Measurements from ENCODE around the gene DHRS1. TPM values are rescaled to one million over a fixed set of nuclear protein-coding genes. Genes with fewer than 3 reads are reported as not detected.

The DHRS1 gene
- total RNA-seq, 1 donor from 2014 or later: 29.3 TPM

DNA sequence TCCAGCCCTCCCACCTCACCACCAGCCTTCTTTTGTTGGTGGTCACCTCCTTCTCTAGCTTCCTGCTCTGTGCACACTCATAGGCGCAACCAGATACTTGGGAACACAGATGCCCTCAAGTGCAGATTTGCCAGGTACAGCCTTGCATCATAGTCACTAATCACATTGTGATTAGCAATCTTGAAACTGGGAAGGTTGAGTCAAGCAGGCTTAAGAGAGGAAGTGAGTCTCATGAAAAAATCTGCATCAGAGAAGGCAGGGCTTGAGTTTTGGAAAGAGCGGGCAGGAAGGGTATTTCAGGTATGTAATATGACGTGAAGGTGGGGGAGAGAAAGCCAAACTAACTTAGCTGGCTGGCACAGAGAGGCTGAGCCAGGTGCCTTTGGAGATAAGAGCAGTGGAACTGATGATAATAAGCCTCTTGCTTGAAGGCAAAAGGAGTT lies 25.5 kb downstream of the DHRS1 start:
- TF ChIP-seq, protein P1, sequence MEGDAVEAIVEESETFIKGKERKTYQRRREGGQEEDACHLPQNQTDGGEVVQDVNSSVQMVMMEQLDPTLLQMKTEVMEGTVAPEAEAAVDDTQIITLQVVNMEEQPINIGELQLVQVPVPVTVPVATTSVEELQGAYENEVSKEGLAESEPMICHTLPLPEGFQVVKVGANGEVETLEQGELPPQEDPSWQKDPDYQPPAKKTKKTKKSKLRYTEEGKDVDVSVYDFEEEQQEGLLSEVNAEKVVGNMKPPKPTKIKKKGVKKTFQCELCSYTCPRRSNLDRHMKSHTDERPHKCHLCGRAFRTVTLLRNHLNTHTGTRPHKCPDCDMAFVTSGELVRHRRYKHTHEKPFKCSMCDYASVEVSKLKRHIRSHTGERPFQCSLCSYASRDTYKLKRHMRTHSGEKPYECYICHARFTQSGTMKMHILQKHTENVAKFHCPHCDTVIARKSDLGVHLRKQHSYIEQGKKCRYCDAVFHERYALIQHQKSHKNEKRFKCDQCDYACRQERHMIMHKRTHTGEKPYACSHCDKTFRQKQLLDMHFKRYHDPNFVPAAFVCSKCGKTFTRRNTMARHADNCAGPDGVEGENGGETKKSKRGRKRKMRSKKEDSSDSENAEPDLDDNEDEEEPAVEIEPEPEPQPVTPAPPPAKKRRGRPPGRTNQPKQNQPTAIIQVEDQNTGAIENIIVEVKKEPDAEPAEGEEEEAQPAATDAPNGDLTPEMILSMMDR (IDR thresholded peaks at IDR 0.05): no peak
- H3K27me3 Mint-ChIP-seq (ENCODE audit: low read depth): no peaks in the 10 kb centered on the region
- H3K4me3 Mint-ChIP-seq (ENCODE audit: unreplicated experiment): no peak overlapping the region
- peak; percentile 11 for DNase-seq (ENCODE audit: low spot score)
- no peaks in the 10 kb centered on the region for H3K36me3 Mint-ChIP-seq (ENCODE audit: low read depth)
- H3K4me1 Mint-ChIP-seq (ENCODE audit: low read depth): peaks cover 16% of the 10 kb centered on the region
- H3K9me3 Mint-ChIP-seq (ENCODE audit: low read depth): no peaks in the 10 kb centered on the region
- no peak overlapping the region for H3K27ac Mint-ChIP-seq (ENCODE audit: unreplicated experiment)

DNA sequence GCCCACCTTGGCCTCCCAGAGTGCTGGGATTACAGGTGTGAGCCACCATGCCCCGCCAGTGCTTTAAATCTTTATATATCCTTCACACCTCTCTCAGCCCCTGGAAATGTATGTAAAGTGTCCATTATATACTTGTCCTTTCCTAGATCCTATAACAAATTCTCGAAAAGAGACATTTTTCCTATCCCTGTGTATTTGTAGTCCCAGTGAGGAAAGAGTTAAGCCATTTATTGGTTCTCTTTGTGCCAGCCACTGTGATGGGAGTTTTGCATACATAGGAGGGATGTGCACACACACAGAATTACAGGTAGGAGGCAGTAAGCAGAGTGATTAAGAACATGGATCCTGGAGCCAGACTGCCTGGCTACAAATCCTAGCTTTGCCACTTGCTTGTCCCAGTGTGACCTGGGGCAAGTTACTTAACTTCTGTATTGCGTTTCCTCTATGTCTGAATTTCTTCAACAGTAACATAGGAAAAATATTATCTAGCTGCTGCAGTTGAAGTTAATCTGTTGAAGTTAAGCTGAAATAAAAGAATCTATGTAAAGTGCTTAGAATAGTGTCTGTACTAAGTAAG lies 26.1 kb downstream of the DHRS1 start:
- no peaks in the 10 kb centered on the region for H3K27me3 Mint-ChIP-seq (ENCODE audit: low read depth)
- H3K4me3 Mint-ChIP-seq (ENCODE audit: unreplicated experiment): no peak overlapping the region
- TF ChIP-seq, protein P1 (IDR thresholded peaks at IDR 0.05): no peak

DNA sequence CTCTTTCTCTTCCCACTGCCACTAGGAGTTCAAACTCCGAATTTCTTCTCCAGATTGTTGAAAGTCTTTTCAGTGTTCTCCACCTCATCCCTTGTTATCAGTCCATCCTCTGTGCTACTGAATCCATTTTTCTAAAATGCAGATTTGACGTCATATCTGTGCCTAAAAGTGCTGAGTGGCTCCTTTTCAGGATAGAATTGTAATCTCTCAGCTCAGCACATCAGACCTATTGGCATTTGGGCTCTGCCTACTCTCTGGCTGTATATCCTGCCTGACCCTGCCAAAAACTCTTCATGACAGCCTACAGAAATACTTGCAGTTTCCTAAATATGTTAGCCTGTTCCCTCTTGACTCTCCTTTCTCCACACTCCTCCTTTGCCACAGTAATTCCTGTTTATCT lies 27.1 kb downstream of the DHRS1 start:
- H3K27me3 Mint-ChIP-seq (ENCODE audit: low read depth): no peaks in the 10 kb centered on the region
- no peaks in the 10 kb centered on the region for H3K9me3 Mint-ChIP-seq (ENCODE audit: low read depth)
- TF ChIP-seq, protein P1 (IDR thresholded peaks at IDR 0.05): no peak
- DNase-seq (ENCODE audit: low spot score): no peak
- H3K4me3 Mint-ChIP-seq (ENCODE audit: unreplicated experiment): peak overlapping the region; percentile 31
- H3K27ac Mint-ChIP-seq (ENCODE audit: unreplicated experiment): no peak overlapping the region
- H3K4me1 Mint-ChIP-seq (ENCODE audit: low read depth): peaks cover 16% of the 10 kb centered on the region
- H3K36me3 Mint-ChIP-seq (ENCODE audit: low read depth): peaks cover 2% of the 10 kb centered on the region

More for the DNA sequence above, 26.1 kb downstream of the DHRS1 start:
- no peaks in the 10 kb centered on the region for H3K9me3 Mint-ChIP-seq (ENCODE audit: low read depth)
- no peak for DNase-seq (ENCODE audit: low spot score)
- H3K4me1 Mint-ChIP-seq (ENCODE audit: low read depth): peaks cover 16% of the 10 kb centered on the region
- H3K36me3 Mint-ChIP-seq (ENCODE audit: low read depth): no peaks in the 10 kb centered on the region
- H3K27ac Mint-ChIP-seq (ENCODE audit: unreplicated experiment): no peak overlapping the region

DNA sequence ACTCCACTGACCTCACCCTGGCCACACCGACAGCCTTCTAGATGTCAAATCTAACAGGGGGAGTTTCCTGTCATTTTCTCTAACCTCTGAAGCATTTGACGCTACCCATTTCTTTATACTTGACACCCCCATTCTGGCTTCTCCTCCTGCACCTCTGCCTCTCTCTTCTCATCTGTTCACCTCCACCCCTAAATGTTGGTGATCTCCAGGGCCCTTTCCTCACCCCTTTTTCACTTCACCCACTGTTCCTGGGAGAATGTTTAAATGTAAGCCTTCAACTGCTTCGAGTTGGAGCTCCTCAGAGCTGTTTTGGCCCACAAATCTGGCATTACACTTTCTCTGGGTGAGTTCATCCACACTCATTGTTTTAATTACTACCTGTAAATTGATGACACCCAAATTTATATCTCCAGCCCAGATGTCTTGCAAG lies 27.7 kb downstream of the DHRS1 start:
- Mint-ChIP-seq H3K27ac (ENCODE audit: unreplicated experiment) (peak overlapping the region; percentile 73), H3K4me1 (ENCODE audit: low read depth) (peaks cover 16% of the 10 kb centered on the region)

DNA sequence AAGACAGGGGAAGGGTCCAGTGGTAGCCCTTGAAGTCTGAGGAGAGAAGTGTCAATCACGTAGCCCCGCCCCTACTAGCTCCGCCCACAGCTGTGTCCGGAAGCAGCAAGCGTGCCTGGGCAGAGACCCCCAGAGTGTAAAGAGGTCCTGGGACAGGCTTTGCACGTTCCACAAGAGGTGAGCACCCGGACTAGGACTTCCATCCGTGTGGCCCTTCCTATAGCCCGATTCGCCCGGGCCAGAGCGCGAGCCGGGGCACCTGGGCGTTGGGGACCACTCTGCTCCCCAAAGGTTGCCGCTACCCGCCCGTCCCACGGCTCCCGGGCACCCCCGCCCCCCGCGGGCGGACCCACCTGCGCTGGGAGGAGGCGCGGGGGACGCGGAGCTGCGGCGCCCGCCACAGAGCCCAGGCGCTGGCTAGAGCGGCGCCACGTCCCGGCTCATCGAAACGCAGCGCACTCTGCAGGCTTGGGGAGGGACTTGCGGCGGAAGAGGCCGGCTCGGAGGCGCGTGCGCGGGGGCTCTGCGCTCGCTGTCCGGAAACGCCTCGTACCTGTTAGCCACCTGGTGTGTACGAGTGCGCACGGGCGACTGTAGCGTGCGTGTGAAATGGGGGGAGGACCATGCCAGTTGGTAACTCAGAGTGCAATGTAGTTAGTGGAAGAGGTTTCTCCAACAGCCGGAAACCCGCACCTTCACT lies 28.3 kb downstream of the DHRS1 start, which contains the start of gene RABGGTA:
Gene RABGGTA, minus strand, starts transcription at position 464 of the 700 bp plus-strand sequence. CDS start 482 bp downstream, outside the sequence.
- Mint-ChIP-seq H3K4me3 (ENCODE audit: unreplicated experiment) (peak within 1 kb of the TSS; percentile 92), H3K9me3 (ENCODE audit: low read depth) (no peaks in the 10 kb centered on the region), H3K27ac (ENCODE audit: unreplicated experiment) (peak within 1 kb of the TSS; percentile 90), H3K36me3 (ENCODE audit: low read depth) (peaks cover 12% of the 10 kb centered on the region), H3K27me3 (ENCODE audit: low read depth) (no peaks in the 10 kb centered on the region), H3K4me1 (ENCODE audit: low read depth) (peaks cover 16% of the 10 kb centered on the region)
- DNase-seq (ENCODE audit: low spot score): peak; percentile 92
- TF ChIP-seq, protein P1 (IDR thresholded peaks at IDR 0.05): peak; percentile 86

More for the DNA sequence above, 27.7 kb downstream of the DHRS1 start:
- Mint-ChIP-seq H3K27me3 (ENCODE audit: low read depth) (no peaks in the 10 kb centered on the region), H3K36me3 (ENCODE audit: low read depth) (peaks cover 8% of the 10 kb centered on the region), H3K9me3 (ENCODE audit: low read depth) (no peaks in the 10 kb centered on the region), H3K4me3 (ENCODE audit: unreplicated experiment) (peak overlapping the region; percentile 92)
- DNase-seq (ENCODE audit: low spot score): no peak
- TF ChIP-seq, protein P1 (IDR thresholded peaks at IDR 0.05): no peak

All from chondrocyte (in vitro differentiated cells).